Left lung (tissue), 10 donors: Measurements from ENCODE around the gene ENDOG. TPM values are rescaled to one million over a fixed set of nuclear protein-coding genes. Genes with fewer than 3 reads are reported as not detected.

Source experiments
- ATAC-seq: fragments of 200-7000 bp; cut with Tn5 transposase; one replicate; pipeline ENCODE4 v1.9.1; 2020; ENCODE audit warnings: moderate library complexity
- DNase-seq, 4 donors: peaks; one replicate each; pipeline ENCODE4 v3.0.0-alpha.2; 2013 to 2020
- H3K27ac ChIP-seq, 2 donors: fragments of 200-600 bp; sonication (generic) in 1 of 2; one replicate each; pipeline versions ENCODE4 v1.5.0 to v1.8.0; 2020 to 2021
- H3K27me3 ChIP-seq, 2 donors: fragments of 200-600 bp; sonication (generic) in 1 of 2; one replicate each; pipeline versions ENCODE4 v1.5.0 to v1.8.0; 2020 to 2021
- H3K36me3 ChIP-seq, 2 donors: fragments of 200-600 bp; sonication (generic) in 1 of 2; one replicate each; pipeline versions ENCODE4 v1.5.0 to v1.8.0; 2020 to 2021
- H3K4me1 ChIP-seq, 2 donors: fragments of 200-600 bp; one replicate each; pipeline ENCODE4 v1.8.0; 2021
- H3K4me3 ChIP-seq, 2 donors: fragments of 200-600 bp; sonication (generic) in 1 of 2; one replicate each; pipeline versions ENCODE4 v1.5.0 to v1.8.0; 2020 to 2021; ENCODE audit warnings: mild to moderate bottlenecking in 1 of 2
- H3K9me3 ChIP-seq, 2 donors: fragments of 200-600 bp; sonication (generic) in 1 of 2; one replicate each; pipeline versions ENCODE4 v1.5.0 to v1.8.0; 2020 to 2021
- intact Hi-C, 2 donors: fragments of 100-400 bp; cut with DNase I; formaldehyde crosslinking; loops; one replicate each; pipeline versions ENCODE4 v1.11.2 to v1.14.2; 2022
- polyA plus RNA-seq, 6 donors: library from polyadenylated mRNA; unstranded; fragments of 120-200 nt; gene quantifications; one replicate each; pipeline ENCODE4 v1.2.1, GENCODE V29; 2013; ENCODE audit not compliant: insufficient read length in 6 of 6
- total RNA-seq, 2 donors: library from RNA; stranded (reverse); fragmentation: NEBNext Ultra II Directional; extraction: Animal tissue kit (Norgen Biotek cat#: 25700); gene quantifications; one replicate each; pipeline ENCODE4 v1.2.1, GENCODE V29; 2021
- TF ChIP-seq, protein P1 (sequence below), 2 donors: fragments of 200-600 bp; sonication (generic) in 1 of 2; IDR thresholded peaks; one replicate each; pipeline versions ENCODE4 v1.5.0 to v1.8.0; 2021; ENCODE audit warnings: antibody characterized with exemption in 2 of 2
- donor health status: DM: no; HTN: yes; CAD: no.
- donor health status: DM: no; HTN: no; CAD: no.

Gene ENDOG
- total and polyA plus RNA-seq, 8 donors, result 2.4 to 24.7 (median 6.7) TPM

GRCh38 chr9:128819716-128820664 is 1.7 kb downstream of the ENDOG start:
- ATAC-seq (no peak), DNase-seq (peak in 1 of 4 donors; percentile 20)
- Histone ChIP-seq H3K27me3 (peaks cover 0 to 7% of the 10 kb centered on the region in 2 donors), H3K4me1 (peaks cover 5 to 12% of the 10 kb centered on the region in 2 donors), H3K9me3 (no peaks in the 10 kb centered on the region), H3K36me3 (peaks cover 0 to 43% of the 10 kb centered on the region in 2 donors), H3K27ac (no peak overlapping the region), H3K4me3 (peak overlapping the region; percentile 60 to 67)
- intact Hi-C loops, result no loop called here
- TF ChIP-seq, protein P1, sequence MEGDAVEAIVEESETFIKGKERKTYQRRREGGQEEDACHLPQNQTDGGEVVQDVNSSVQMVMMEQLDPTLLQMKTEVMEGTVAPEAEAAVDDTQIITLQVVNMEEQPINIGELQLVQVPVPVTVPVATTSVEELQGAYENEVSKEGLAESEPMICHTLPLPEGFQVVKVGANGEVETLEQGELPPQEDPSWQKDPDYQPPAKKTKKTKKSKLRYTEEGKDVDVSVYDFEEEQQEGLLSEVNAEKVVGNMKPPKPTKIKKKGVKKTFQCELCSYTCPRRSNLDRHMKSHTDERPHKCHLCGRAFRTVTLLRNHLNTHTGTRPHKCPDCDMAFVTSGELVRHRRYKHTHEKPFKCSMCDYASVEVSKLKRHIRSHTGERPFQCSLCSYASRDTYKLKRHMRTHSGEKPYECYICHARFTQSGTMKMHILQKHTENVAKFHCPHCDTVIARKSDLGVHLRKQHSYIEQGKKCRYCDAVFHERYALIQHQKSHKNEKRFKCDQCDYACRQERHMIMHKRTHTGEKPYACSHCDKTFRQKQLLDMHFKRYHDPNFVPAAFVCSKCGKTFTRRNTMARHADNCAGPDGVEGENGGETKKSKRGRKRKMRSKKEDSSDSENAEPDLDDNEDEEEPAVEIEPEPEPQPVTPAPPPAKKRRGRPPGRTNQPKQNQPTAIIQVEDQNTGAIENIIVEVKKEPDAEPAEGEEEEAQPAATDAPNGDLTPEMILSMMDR (IDR thresholded peaks at IDR 0.05), result no peak

DNA sequence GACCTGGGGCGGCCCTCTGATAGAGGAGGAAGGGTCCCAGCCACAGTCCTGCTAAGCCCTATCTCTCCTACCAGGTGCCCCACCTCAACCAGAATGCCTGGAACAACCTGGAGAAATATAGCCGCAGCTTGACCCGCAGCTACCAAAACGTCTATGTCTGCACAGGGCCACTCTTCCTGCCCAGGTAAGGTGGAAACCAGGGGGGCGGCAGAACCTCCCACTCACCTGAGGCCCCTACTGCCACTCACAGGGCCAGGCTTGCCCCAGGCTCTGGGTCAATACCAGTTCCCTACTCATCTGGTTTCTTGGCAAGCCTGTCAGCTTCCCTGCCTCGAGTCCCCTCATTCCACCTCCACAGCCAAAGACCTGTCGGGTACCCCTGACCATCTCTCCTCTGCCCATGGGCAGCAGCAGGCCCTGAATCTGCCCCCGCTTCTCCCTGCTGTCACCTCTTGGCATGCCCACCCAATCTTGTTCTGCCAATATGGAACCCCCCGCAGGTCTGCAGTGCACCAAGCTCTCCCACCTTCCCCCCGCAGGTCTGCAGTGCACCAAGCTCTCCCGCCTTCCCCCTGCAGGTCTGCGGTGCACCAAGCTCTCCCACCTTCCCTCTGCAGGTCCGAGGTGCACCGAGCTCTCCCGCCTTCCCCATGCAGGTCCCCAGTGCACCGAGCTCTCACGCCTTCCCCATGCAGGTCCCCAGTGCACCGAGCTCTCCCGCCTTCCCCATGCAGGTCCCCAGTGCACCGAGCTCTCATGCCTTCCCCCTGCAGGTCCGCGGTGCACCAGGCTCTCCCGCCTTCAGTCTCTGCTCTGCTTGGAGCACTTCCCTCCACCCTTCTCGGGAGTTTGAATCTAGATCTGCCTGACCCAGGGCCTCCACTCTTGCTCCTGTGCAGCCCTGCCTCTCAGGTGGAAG is 2.6 kb downstream of the ENDOG start:
- H3K36me3 ChIP-seq, result peaks cover 0 to 52% of the 10 kb centered on the region in 2 donors
- ATAC-seq, result no peak
- H3K4me3 ChIP-seq, result no peak overlapping the region
- TF ChIP-seq, protein P1 (IDR thresholded peaks at IDR 0.05), result no peak
- intact Hi-C loops, result no loop called here
- peaks cover 0 to 7% of the 10 kb centered on the region in 2 donors for H3K27me3 ChIP-seq
- H3K4me1 ChIP-seq, result peaks cover 5 to 12% of the 10 kb centered on the region in 2 donors
- DNase-seq, result no peak
- H3K9me3 ChIP-seq, result no peaks in the 10 kb centered on the region
- H3K27ac ChIP-seq, result no peak overlapping the region

DNA sequence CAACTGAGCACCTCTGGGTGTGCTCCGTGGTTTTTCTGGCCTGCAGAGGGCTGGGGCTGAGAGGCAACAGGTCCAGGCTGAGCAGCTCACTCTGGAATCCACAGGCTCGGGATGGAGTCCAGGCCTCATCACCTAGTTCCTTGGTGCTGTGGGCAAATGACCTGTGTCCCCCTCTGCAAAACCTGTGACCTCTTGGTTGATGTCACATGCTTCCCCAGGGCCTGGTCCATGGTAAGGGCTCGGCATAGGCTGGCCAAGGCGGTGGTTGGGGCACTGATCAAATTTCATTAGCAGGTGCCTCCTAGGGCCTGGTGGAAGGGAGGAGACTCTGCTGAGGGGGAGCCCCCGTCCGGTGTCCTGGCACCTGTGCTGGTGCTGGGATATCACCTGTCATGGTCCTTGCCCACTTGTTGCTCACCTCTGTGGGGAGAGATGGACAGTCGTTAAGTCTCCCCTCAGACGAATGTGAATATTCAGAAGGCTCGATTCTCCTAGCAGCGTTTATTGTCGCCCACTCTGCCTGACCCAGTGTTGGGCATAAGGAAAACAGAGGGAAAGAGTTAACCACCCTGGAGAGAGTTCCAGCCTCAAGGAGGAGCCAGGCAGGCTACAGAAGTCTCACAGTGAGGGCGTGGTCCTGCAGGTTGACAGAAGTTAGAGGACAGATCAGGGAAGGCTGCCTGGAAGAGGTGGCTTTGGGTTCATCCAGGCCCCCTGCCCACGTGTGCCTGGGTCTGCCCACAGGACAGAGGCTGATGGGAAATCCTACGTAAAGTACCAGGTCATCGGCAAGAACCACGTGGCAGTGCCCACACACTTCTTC is 3.5 kb downstream of the ENDOG start:
- Histone ChIP-seq H3K27ac (no peak overlapping the region), H3K27me3 (peaks cover 0 to 7% of the 10 kb centered on the region in 2 donors), H3K4me3 (no peak overlapping the region), H3K36me3 (peaks cover 0 to 61% of the 10 kb centered on the region in 2 donors), H3K4me1 (peaks cover 5 to 12% of the 10 kb centered on the region in 2 donors), H3K9me3 (no peaks in the 10 kb centered on the region)
- DNase-seq (no peak), ATAC-seq (no peak)
- intact Hi-C loops, result no loop called here
- TF ChIP-seq, protein P1 (IDR thresholded peaks at IDR 0.05), result no peak

DNA sequence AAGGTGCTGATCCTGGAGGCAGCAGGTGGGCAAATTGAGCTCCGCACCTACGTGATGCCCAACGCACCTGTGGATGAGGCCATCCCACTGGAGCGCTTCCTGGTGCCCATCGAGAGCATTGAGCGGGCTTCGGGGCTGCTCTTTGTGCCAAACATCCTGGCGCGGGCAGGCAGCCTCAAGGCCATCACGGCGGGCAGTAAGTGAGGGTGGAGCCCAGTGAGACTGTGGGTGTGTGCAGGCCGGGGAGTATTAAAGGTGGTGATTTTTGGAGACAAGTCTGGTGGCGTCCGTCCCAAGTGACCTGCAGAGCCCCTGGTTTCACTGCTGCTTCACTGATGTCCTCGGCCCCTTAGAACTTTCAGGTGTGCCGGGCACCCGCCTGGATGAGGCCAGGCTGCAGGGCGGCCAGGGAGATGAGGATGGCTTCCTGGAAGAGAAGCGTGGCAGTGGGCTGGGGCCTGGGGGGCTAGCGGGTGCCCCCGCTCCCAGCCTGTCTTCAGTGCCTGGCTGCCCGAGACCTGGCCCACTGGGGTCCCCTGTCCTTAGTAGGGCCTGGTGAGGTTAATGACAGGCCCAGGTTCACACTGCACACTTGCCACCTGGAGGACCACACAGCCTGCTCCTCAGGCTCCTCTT is 4.2 kb downstream of the ENDOG start:
- intact Hi-C loops, result no loop called here
- peaks cover 0 to 68% of the 10 kb centered on the region in 2 donors for H3K36me3 ChIP-seq
- ATAC-seq (no peak), DNase-seq (no peak)
- H3K9me3 ChIP-seq, result no peaks in the 10 kb centered on the region
- no peak overlapping the region for H3K27ac ChIP-seq
- TF ChIP-seq, protein P1 (IDR thresholded peaks at IDR 0.05), result no peak
- peaks cover 5 to 12% of the 10 kb centered on the region in 2 donors for H3K4me1 ChIP-seq
- no peak overlapping the region for H3K4me3 ChIP-seq
- peaks cover 0 to 7% of the 10 kb centered on the region in 2 donors for H3K27me3 ChIP-seq
